GM19397 (cell line): ENCODE data around the gene MAPKBP1.

ENCODE experiments used
- ATAC-seq: cut with Tn5 transposase; IDR thresholded peaks from one replicate; pipeline ENCODE4 v1.9.1; 2021; ENCODE audit warnings: mild to moderate bottlenecking, moderate library complexity; ENCODE audit not compliant: unreplicated experiment

Gene MAPKBP1

DNA sequence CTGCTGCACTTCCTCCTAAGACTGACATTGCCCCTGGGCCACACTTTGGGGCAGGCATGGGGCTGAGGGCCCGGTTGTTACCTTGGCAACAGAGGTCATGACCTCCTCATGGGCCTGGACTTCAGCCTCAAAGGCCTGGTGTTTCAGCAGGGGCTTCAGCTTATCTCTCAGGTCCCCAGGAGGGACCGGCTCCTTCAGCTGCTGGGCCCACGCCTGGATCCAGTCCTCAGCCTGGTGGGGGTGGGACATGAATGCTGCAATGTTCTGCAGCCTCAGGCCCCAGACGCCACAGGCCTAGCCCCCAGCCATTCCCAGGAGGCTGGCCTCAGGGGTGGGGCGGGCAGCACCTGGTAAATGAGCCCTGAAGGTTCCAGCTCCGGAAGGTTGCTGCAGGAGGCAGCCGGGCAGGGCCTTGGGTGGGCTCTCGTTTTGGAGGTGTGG is 92.0 kb downstream of the MAPKBP1 start:
- ATAC-seq, result no peak

DNA sequence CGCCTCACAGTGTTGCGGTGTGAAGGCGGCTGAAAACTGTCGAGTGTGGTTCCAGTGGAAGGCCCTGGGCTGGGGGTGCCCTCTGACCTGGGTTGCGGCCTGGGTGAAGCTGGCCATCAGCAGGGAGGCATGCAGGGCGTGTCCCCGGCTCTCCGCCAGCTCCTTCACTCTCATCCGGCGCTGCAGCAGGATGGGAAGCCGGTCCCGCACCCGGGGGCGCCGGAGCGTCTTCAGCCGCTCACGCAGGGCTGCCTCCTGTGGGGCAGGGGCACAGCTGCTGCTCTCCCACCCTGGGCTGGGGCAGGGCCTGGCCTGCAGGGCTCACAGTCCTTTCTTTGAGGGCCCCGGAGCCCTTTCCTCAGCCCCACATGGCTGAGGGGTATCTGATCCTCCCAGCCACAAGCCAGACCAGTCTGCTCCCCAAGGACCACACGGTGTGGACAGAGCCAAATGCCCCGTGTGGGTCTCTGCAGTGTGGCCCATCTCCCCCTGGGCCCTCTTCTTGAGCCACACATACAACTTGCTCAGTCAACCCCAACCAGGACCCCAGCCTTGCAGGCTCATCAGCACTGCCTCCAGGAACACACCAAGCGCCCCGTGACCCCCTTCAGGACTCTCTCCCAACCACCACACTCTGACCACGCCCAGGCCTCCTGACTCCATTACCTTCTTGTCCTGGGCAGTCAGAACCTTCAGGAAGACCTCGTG is 92.7 kb downstream of the MAPKBP1 start:
- no peak for ATAC-seq

GRCh38 chr15:41868321-41868720 is 94.0 kb downstream of the MAPKBP1 start:
- no peak for ATAC-seq

- no peak for ATAC-seq
Observed at GRCh38 chr15:41869770-41870688, 95.7 kb downstream of the MAPKBP1 start.

GRCh38 chr15:41870689-41871081 is 96.4 kb downstream of the MAPKBP1 start:
- ATAC-seq, result no peak

DNA sequence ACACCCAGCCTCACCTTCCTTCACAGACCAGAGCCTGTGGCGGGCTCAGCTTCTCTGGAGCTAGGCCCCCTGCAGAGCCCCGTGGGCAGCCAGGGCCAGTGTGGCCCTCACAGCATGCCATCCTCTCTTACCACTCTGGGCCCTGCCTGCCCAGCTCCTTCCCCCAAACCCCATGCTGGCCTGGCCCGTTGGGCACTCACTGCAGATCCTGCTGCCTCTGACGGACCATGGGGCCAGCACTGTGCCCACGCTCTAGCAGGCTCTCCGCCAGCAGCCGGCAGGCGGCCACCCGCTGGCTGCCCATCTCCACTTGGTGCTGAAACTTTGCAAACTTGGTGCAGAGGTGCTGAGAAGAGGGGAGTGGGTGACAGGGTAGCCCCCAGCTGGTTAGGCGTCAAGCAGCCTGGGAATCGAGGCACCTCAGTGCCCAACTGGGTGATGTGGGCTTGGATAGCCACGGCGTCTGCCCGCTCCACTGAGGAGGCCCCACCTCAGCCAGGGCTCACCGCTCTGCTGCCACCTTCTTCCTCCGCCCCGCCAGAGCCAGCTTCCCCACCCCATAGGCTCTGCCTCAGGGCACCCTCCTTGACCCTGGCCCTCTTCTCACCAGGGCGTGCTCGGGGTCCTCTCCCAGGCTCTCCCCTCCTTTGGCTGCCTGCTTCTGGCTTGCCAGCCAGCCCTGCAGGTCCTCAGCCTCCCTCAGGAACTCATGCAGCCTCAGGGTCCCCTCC is 97.1 kb downstream of the MAPKBP1 start:
- ATAC-seq, result no peak

- ATAC-seq, result no peak
Observed at GRCh38 chr15:41872166-41872747, 98.0 kb downstream of the MAPKBP1 start.

DNA sequence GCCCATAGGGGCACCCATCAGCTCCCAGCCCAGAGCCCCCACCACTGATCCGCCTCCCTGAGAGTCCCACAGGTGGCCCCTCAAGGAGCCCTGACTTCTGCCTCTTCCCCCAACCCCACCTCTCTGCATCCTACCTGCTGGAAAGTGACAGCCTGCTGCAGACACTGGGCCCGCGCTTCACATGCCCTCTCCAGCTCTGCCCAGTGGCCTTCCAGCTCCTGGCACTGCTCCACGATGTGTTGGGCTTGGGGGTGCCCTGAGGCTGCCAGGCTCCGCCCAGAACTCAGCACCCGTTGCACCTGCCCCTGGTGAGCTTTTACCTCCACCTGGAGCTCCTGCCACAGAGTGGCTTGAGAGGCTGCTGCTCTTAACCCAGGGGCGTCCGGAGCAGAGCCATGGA is 99.4 kb downstream of the MAPKBP1 start:
- no peak for ATAC-seq

GRCh38 chr15:41874736-41875135 is 100.5 kb downstream of the MAPKBP1 start:
- ATAC-seq, result no peak

GRCh38 chr15:41876007-41876406 is 101.7 kb downstream of the MAPKBP1 start:
- no peak for ATAC-seq

DNA sequence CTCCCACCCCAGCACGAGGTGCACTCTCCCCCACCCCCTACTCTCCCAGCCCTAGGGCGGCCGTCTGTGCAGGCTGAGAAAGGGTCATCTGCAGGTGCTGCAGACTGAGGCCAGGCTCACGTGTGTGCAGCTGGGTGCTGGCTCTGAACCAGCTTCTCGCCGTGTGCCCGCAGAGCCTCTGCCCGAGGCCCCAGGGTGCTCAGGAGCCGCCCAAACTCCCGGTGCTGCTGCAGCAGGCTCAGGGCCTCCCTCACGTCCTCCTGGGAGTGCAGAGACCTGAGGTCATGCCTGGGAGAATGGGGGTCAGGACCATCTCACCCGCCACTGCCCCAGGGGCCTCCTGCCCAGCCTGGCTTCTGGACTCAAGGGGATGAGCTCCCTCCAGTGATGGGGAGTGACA is 102.4 kb downstream of the MAPKBP1 start:
- ATAC-seq, result no peak
